BE2C (cell line): ENCODE results near the gene OSMR.

Experiments
- DNase-seq: peaks from one replicate; pipeline ENCODE4 v3.0.0-alpha.2; 2020
- H3K27me3 ChIP-seq: fragments of 250-450 bp; sonication (Bioruptor Pico); 2 replicates; pipeline ENCODE4 v1.5.1; 2020; ENCODE audit warnings: mild to moderate bottlenecking
- H3K36me3 ChIP-seq: fragments of 250-450 bp; sonication (Bioruptor Pico); 2 replicates; pipeline ENCODE4 v1.5.1; 2020; ENCODE audit warnings: mild to moderate bottlenecking
- H3K4me1 ChIP-seq: fragments of 250-450 bp; sonication (Bioruptor Pico); 2 replicates; pipeline ENCODE4 v1.5.1; 2020
- H3K4me3 ChIP-seq: 2 replicates; pipeline ENCODE4 v1.5.1; 2011; ENCODE audit warnings: low read depth, low read length
- H3K9me3 ChIP-seq: fragments of 250-450 bp; sonication (Bioruptor Pico); 2 replicates; pipeline ENCODE4 v1.5.1; 2020
- TF ChIP-seq, protein P1 (sequence below): IDR thresholded peaks from 2 replicates; pipeline ENCODE4 v1.5.1; 2012; ENCODE audit warnings: mild to moderate bottlenecking, low read depth, low read length

OSMR gene

DNA sequence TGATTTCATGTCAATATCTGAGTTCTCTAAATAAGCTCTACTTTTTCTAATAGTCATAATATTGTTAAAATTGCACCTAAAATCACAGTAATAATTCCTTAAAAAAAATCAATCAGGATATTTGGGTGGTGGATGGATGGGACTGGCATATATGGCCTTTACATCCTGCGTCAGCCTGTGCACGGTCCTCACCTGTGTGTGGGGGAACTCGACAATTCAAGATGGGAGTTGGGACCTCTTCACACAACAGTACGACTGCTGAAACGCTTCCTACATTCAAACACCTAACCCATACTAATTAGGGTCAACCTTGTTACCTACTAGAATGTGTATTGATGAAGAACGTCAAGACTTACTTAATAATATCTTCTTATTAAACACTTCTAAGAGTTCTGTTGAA, 90.5 kb downstream of the OSMR start:
- Histone ChIP-seq H3K27me3 (no peaks in the 10 kb centered on the region), H3K9me3 (no peaks in the 10 kb centered on the region), H3K4me3 (no peak overlapping the region), H3K36me3 (no peaks in the 10 kb centered on the region), H3K4me1 (no peaks in the 10 kb centered on the region; the same call in 1 of the 2 replicates)
- TF ChIP-seq, protein P1, sequence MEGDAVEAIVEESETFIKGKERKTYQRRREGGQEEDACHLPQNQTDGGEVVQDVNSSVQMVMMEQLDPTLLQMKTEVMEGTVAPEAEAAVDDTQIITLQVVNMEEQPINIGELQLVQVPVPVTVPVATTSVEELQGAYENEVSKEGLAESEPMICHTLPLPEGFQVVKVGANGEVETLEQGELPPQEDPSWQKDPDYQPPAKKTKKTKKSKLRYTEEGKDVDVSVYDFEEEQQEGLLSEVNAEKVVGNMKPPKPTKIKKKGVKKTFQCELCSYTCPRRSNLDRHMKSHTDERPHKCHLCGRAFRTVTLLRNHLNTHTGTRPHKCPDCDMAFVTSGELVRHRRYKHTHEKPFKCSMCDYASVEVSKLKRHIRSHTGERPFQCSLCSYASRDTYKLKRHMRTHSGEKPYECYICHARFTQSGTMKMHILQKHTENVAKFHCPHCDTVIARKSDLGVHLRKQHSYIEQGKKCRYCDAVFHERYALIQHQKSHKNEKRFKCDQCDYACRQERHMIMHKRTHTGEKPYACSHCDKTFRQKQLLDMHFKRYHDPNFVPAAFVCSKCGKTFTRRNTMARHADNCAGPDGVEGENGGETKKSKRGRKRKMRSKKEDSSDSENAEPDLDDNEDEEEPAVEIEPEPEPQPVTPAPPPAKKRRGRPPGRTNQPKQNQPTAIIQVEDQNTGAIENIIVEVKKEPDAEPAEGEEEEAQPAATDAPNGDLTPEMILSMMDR = no peak
- no peak for DNase-seq

DNA sequence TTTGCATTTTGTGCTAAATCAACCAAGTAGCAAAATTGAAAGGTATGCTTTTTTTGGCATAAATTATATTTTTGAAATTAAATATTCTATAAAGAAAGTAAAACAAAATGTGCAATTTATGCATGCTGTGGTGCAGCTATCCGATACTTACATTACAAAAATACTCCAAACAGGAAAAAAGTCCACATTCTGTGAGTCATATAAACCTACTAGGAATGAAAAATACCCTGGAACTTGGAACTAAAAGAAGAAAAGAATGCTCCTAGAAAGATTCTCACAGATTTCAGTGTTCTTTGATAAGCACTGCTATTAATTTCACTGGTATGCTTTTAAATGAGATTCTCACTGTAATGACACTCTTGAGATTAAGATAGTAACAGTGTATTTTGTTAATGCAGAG, 92.6 kb downstream of the OSMR start:
- TF ChIP-seq, protein P1 = no peak
- H3K9me3 ChIP-seq = no peaks in the 10 kb centered on the region
- no peak for DNase-seq
- no peaks in the 10 kb centered on the region for H3K27me3 ChIP-seq
- H3K4me1 ChIP-seq = no peaks in the 10 kb centered on the region
- peaks cover 4% of the 10 kb centered on the region for H3K36me3 ChIP-seq
- no peak overlapping the region for H3K4me3 ChIP-seq

DNA sequence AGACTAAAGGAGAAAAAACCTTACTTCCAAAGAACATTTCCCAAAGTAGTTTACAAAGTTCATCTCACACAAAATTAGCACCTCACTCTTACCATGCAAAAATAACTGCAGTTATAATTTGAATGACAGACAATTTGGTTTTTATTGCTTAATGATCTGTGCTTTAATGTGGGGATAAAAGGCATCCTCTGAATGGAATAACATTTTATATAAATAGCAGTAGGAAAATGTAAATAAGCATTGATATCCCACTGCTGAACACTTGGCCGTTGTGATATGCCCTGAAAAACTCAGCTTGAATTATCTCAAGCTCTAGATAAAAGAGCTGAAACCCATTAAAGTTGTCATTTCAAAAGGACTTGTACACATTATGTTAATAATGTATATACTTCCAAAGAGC, 93.2 kb downstream of the OSMR start:
- Histone ChIP-seq H3K4me1 (no peaks in the 10 kb centered on the region), H3K27me3 (no peaks in the 10 kb centered on the region), H3K4me3 (no peak overlapping the region), H3K36me3 (peaks cover 8% of the 10 kb centered on the region), H3K9me3 (no peaks in the 10 kb centered on the region)
- TF ChIP-seq, protein P1 = no peak
- no peak for DNase-seq

DNA sequence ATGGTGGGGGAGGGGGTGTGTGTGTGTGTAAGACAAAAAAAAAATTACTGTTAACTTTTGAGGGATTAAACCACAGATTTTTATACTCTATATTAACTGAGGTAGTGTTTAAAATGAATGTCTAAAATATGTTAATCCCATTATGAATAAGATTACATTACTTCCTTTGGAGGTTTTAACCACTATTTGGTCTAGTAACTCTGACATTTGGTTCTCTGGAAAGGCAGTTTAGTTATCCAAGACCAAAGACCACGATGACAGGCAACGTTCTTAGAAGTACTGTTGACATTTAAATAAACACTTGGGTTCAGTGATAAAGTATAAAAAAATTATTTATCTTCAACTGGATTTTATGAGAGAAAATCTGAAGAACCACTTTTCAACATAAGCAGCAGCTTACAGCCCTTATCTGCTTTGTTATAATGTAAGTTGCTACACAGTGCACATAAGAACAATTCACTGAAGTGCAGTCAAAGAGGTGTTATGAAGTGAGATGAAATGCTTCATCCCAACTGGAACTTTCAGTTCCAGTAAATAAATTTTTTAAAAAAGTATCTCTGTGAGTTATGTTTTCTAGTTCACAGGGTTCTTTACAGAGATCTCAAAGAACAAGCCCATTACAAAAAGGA, 94.5 kb downstream of the OSMR start:
- no peaks in the 10 kb centered on the region for H3K9me3 ChIP-seq
- no peak overlapping the region for H3K4me3 ChIP-seq
- no peak for DNase-seq
- TF ChIP-seq, protein P1 = no peak
- H3K27me3 ChIP-seq = no peaks in the 10 kb centered on the region
- no peaks in the 10 kb centered on the region for H3K4me1 ChIP-seq
- H3K36me3 ChIP-seq = peaks cover 11% of the 10 kb centered on the region

DNA sequence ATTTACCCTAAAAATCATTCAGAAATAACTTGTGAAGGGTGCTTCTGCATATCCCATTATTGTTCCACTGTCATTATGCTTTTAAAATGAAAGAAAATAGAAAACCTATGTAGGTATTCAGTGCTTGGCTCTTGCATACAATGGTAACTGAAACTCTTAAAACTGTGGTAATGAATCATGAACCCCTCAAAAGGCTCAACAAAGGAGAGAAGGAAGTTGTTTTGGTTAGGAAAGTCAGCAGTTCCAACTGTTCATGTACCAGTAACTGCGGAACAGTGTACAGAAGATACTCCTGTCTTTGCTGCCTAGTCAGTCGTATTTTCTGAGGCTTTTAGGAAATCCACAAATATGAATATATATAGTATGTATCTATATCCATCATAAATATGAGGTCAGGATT, 96.1 kb downstream of the OSMR start:
- no peaks in the 10 kb centered on the region for H3K4me1 ChIP-seq
- peaks cover 13% of the 10 kb centered on the region for H3K36me3 ChIP-seq
- TF ChIP-seq, protein P1 = no peak

DNA sequence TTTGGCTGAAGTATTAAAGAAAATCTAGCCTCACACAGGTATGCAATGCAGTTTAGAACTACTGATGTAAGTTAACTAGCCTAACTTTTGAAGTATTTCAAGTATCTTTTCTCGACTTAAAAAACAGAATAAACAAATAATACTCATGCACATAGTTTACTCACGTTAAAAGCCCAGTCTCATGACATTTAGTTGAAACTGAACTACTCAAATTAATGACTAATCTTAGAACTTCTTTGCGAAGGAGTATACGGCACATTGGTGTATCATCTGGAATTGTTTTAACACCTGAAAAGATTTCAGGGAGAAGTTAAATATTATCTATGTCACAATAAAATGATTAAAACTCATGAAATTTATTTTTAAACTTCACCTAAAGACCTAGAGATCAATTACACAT, 98.5 kb downstream of the OSMR start:
- Histone ChIP-seq H3K4me1 (no peaks in the 10 kb centered on the region), H3K36me3 (peaks cover 23% of the 10 kb centered on the region), H3K27me3 (no peaks in the 10 kb centered on the region), H3K4me3 (no peak overlapping the region), H3K9me3 (no peaks in the 10 kb centered on the region)
- no peak for DNase-seq
- TF ChIP-seq, protein P1 = no peak

More for the DNA sequence above, 96.1 kb downstream of the OSMR start:
- Histone ChIP-seq H3K27me3 (no peaks in the 10 kb centered on the region), H3K9me3 (no peaks in the 10 kb centered on the region), H3K4me3 (no peak overlapping the region)
- DNase-seq = no peak
